Stimulated activated CD4-positive, alpha-beta T cell treated with anti-CD3 and anti-CD28 coated beads, TNF-alpha, amount 100 ng/mL, for 48 hours (primary cell): ENCODE results near the gene RND1.

Experiments
- DNase-seq, 3 donors: peaks; one replicate each; pipeline ENCODE4 v3.0.0-alpha.2; 2020; ENCODE audit warnings: low read depth in 3 of 3

Gene RND1

DNA sequence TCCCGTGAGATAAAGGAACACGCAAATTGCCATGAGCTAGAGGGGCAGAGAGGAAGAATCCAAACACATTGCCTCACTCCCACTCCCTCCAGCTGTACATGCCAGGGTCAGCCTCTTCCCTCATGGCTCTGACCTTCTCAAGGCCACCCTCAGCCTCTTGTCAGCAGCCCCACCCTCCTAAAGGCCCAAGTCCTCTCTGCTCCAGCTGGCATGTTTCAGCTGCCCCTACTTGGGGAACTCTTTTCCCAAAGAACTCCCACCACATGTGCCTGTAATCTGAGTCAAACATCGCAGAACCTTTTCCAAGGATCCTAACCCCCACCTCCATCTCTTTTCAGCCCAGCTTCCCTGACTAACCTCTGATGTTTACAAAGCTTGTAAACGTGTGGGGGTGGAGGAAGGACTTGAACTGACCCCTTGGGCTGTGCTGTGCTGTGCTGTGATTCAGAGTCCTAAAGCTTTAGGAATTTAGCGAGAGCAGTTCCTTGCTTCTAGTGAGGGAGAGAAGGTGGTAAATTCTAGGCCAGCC, 54.7 kb downstream of the RND1 start:
- no peak for DNase-seq

DNA sequence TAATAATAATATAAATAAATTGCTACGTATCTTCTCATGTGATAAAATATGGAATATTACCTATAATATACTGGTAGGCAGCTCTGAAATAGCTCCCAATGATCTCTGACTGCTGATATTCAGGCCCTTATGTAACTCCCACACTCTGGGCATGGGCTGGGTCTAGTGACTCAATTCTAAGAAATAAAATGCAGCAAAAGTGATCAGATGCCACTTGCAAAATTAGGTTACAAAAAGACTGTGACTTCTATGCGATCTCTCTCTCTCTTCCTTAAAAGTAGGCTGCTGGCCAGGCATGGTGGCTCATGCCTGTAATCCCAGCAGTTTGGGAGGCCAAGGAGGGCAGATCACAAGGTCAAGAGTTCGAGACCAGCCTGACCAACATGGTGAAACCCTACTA, 57.7 kb downstream of the RND1 start:
- DNase-seq: no peak
